GM10266 (cell line): ENCODE measurements around the gene RPP40.
"Not testable (repeated sequence)": the region's sequence is repeated elsewhere in the genome, so short reads cannot be mapped to it uniquely, and the experiment has no call there.

Experiments used
- DNase-seq: peaks from one replicate; pipeline ENCODE4 v3.0.0; 2012; ENCODE audit errors: extremely low spot score
- CTCF ChIP-seq: IDR thresholded peaks from 2 replicates; pipeline ENCODE4 v1.5.1; 2012; ENCODE audit warnings: mild to moderate bottlenecking, low read depth; ENCODE audit not compliant: control insufficient read depth, insufficient read depth; ENCODE audit errors: missing control alignments

Gene RPP40

GRCh38 chr6:5042436-5042835 is 38.6 kb upstream of the RPP40 start:
- no peak for TF ChIP-seq CTCF
- DNase-seq, result no peak

DNA sequence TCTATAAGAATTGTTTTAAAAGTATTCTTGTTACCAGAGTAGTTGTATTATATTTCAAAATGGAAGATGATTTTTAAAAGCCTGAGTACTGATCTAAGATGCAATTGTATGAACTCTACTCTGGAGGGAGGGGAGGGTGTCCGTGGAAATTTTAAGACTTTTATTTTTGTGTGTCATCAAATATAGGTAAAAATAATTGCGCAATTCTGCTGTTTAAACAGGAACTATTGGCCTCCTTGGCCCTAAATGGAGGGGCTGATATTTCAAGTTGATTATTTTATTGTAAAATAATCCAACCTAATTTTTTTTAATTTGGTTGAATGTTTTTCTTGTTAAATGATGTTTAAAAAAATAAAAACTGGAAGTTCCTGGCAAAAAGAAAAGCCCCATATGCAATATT is 38.1 kb upstream of the RPP40 start:
- no peak for DNase-seq
- no peak for TF ChIP-seq CTCF

DNA sequence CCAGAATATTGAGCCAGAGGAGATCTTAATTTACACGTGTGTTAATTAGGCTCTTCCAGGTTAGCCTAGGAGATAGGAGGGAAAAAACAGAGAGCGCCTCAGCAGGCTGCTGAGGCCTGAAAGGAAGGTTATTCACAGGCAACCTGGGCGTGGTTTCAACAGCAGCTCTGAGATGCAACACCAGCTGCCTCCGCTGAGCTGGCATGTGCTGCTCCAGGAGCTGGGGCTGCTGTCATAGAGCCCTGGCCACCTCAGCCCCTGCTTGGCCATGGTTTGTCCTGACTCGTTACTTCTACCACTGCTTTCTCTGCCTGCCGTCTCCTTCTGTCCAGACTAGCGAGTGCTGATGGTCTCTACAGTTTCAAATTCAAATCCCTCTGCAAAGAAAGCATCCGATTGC is 32.4 kb upstream of the RPP40 start:
- no peak for TF ChIP-seq CTCF
- no peak for DNase-seq

DNA sequence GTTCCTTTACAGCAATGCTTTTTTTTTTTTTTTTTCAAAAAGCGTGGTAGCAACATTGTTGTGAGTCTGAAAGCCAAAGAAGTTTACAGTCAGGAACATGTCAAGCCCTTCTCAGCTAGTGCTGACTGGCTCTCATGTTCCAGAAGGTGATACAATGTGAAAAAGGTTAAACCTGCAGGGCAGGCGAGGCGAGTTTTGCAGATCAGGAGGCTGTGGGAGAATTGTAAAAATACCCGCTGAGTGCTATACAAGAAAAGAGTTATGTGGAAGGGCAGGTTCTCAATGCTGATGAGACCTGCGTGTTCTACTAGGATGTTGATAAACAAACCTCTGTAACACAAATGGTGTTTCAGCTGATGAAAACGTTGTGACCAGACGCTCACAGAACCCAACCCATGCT is 30.9 kb upstream of the RPP40 start:
- DNase-seq, result no peak
- no peak for TF ChIP-seq CTCF

DNA sequence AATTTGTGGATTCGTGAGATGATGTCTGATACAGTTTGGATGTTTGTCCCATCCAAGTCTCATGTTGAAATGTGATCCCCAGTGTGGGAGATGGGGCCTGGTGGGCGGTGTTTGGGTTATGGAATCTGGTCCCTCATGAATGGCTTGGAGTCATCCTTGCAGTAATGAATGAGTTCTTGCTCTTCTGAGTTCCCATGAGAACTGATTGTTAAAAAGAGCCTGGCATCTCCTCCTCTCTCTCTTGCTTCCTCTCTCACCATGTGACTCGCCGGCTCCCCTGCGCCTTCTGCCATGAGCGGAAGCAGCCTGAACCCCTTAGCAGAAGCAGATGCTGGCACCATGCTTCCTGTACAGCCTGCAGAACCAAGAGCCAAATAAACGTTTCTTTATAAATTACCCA is 30.5 kb upstream of the RPP40 start:
- TF ChIP-seq CTCF, result no peak
- DNase-seq, result no peak

GRCh38 chr6:5033214-5033904 is 29.5 kb upstream of the RPP40 start:
- not testable (repeated sequence) for DNase-seq

DNA sequence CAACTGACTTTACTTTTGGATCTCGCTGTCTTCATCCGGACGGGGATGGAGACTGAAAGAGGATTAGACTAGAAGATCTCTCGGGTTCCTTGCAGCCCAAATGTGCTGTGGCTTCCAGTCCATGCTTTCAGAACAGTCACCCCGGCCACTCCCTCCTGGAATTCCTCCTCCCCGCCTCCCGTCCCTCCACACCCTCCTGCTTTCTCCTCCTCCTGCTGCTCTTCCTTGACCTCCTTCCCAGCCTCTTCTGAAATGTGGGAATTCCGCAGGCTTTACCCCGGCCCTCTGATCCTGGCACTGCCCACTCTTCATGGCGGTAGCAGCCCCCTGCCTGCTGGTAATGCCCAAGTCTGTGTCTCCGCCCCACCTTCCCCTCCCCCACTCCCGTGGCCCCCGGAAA is 28.9 kb upstream of the RPP40 start:
- DNase-seq, result not testable (repeated sequence)

GRCh38 chr6:5031150-5031549 is 27.3 kb upstream of the RPP40 start:
- no peak for TF ChIP-seq CTCF
- DNase-seq, result no peak
